ENCODE data around the gene ADAMTS12. TPM values are rescaled to one million over a fixed set of nuclear protein-coding genes. Genes with fewer than 3 reads are reported as not detected.
A peak's percentile ranks its signal among the peaks of the same experiment; 100 is the strongest.

ADAMTS12 gene
- polyA plus RNA-seq, 3 donors: 13.5 to 18.0 (median 15.8) TPM

DNA sequence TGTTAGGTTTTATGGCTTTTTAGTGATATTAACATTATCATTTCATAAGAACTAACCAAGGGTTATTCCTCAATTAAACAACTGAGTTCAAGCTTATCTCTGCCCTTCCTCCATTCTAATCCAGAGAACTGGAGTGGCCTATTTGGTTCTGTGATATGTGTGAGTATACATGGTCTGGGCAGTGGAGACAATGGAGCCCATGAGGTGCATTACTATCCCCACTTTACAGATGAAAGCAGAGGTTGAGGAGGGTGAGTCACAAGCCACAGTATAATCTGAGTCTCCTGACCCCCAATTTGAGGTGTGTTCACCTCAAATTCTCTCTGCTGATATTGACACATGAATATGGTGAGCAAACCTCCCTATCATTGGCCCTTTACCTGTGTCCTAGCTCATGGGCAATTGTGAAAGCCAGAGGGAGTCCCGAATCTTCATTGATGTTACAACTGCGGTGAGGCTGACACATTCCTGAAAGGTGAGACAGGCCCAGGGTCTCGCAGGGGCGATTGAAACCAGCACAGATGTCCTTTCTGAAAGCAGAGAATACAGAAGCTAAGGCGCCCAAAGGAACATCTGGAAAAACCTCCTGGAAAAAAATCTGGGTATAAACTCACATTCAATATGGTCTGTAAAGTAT is 233.9 kb downstream of the ADAMTS12 start:
- no peak for DNase-seq

DNA sequence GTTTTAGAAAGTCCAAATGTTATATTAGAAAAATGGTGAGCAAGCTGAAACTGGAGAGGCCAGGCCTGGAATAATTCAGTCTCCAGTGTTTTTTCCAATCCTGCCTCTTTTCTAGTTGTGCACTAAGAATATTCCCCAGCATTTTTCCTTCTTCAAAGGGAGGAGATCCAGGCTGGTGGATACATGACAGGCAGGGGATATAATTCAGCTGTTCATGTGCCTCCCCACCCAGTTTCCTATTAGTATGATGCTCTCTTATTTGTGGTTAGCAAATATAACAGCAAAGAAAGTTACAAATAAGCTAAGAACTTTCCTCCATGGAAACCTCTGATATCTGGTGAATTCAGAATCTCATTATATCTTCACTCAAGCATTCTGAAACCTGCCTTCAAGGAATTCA is 234.6 kb downstream of the ADAMTS12 start:
- DNase-seq: no peak

GRCh38 chr5:33650911-33651310 is 240.9 kb downstream of the ADAMTS12 start:
- DNase-seq: no peak

DNA sequence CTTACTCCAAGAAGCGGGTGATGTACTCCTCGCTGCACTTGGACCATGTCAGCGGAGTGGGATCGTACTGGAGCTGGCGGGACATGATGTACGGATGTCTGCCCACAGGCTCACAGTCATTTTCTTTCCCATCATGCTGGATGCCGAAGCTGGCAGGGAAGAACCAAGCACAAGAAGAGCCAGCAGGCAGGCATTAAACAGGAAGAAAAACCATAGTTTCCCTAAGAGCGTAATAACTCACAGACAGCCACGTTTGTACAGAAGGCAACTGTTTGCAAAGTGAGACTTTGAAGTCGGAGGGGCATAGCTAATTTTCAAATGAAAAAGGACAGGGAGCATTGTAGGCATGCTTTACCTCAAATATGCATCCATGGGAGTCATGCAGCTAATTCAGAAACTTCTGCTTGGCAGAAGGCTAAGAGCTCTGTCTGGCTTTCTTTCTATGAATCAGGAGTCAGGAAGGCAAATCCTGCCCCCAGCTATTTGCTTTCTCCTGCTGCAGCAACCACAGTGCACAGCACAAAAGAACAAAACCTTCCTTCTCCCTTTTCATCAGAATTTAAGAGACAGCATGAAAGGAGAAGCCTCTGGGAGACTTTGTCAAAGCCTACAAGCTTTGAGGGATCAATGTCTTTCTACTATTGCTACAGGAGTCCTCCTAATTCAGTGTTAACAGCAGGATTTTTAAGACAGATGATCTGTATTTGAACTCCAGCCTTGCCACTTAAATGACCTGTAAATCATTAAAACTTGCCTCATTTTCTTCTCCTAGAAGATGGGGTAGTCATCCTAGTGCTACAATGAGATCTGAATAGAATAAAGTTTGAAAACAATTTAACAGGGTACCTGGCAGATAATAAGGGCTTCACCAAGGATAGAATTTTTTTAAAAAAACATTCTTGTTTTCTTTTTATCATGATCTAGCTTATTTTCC is 242.0 kb downstream of the ADAMTS12 start:
- DNase-seq: no peak

DNA sequence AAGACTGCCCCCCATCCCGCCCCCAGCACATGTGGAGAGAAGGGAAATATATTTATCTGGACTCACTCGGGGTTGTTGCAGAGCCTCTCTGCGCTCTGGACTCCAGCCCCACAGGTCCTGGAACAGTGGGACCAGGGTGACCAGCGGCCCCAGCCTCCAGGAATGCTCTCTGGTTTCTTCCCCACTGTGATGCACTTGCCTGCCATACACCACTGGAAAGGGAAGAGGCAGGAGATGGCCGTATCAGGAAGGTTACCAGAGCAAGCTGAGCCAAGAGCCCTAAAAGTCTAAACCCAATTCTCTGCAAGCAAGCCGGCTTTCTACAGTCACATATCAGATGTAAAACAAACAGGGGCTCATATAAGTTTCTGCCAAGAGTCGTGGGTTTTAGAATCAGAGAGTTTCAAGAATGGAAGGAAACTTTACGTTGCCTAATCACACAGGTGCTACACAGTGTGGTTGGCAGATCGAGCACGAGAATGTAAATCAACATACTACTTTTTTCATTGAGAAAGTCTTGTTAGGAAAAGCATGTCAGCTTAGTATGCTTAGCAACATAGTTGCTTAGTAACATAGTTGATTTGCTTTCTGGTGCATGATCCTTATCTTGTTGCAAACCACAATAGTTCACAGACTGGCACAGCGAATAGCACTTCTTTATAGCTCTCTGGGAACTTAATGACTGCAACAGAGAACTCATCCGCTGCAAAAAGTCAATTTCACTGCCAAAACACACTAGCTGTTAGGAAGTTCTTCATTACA is 249.9 kb downstream of the ADAMTS12 start:
- DNase-seq: peak; percentile 8

DNA sequence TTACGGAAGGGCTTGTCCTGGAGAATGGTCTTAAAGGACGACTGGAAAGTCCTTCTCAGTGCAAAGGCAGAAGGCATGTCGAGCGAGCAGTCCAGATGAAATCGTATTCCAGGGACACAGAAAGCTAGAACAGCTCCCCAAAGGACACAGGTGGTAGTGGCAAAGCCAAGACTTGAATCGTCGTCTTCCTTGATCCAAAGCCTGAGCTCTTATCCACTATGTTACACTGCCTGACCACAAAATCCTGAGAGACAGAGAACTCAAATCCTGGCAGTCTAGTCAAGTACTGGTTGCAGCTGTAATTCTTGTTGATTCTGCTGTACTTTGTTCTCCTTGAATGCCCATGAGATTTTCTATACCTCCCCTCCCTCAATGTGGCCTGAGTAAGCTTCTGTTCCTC is 252.3 kb downstream of the ADAMTS12 start:
- DNase-seq: no peak

DNA sequence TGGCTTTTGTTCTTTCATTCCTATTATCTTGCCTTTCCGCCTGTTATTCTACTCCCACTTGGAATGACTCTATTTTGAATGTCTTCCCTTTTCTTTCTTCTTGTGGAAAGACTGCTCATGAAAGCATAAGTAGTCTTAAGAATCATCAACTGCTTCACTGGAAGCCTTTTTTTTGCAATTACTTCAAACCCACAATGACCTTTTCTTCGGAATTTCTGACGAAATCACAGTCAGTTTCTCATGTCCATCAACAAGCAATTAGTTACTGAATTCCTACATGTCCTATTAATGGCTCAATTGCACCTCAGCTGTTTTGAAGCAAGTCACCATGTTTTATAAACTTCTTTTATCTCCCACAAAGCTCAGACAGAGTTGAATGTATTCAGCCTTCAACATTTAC is 254.8 kb downstream of the ADAMTS12 start:
- DNase-seq: no peak

- no peak for DNase-seq
Observed at GRCh38 chr5:33635582-33635981, 256.2 kb downstream of the ADAMTS12 start.

DNA sequence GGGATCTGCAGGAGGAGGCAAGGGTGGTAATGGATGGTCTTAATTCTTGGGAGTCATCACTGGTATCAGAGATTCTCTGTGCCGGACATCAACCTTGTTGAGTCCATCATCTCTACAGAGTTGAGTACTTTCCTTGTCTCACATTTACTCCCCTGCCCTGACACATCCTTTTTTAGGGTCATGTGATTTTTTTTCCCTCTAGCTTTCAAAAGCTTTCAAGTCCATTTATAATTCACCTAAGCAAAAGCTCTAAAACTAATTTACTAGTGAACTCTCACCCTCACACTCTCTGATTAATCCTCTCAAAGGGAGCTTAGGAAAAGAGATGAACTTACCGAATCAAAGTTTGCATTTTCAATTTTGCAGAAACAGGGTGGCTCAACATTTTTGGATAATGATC is 258.1 kb downstream of the ADAMTS12 start:
- no peak for DNase-seq

- no peak for DNase-seq
Observed at GRCh38 chr5:33631786-33632185, 260.0 kb downstream of the ADAMTS12 start.

DNA sequence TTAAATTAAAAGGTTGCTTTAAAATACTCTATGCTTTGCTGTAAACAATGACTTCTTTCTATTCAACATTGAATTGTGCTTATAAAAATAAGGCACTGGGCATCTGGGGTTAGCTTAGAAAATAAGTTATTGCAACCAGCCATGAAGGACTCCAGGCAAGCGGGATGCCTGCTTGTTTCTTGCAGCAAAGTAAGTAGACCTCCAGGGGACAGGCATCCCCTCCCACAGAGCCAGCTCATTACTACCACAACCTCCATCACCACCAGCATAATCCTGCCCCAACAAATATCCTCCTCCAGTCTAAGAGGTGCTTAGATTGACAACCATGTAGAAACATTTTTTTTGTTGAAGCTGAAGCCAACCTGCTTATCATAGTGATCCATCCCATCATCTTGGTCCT is 260.7 kb downstream of the ADAMTS12 start:
- no peak for DNase-seq

DNA sequence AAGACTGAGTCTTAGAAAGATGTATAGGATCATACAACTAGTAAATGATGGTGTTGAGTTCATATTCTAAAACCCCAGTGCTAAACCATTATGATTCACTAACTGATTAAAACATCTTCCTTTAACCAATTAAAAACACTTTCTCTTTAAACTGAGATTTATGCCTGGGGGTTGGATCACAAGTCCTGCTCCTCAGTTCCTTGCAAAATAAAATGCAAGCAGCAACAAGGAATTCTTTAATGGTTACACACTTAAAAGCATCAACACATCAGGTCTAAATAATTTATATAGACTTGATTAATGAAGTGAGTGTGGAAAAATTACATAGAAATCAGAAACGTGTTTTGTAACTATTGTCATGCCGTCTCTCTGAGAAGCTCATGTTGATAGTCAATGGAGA is 261.8 kb downstream of the ADAMTS12 start:
- no peak for DNase-seq

GRCh38 chr5:33628796-33629195 is 263.0 kb downstream of the ADAMTS12 start:
- no peak for DNase-seq

- DNase-seq: no peak
Observed at GRCh38 chr5:33621514-33621913, 270.3 kb downstream of the ADAMTS12 start.

- DNase-seq: no peak
Observed at GRCh38 chr5:33614039-33614438, 277.8 kb downstream of the ADAMTS12 start.

DNA sequence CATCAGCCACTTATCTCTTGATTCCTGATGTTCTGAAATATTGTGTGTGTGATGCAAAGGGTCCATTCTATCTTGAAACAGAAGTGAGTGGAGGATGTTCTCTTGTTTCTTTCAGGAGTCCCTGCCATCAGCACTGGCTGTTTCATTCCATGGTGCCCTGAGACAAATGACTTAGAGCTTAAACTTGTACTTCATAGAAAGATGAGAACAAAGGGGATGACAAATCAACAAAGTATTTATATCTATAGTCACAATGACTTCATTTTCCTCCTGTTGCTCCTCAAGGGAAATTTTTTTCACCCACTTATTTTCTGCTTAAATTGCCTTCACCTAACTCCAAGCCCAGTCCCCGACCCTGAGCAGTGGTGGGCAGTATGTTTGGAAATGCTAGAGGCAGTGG is 279.4 kb downstream of the ADAMTS12 start:
- DNase-seq: no peak

GRCh38 chr5:33611877-33612276 is 279.9 kb downstream of the ADAMTS12 start:
- no peak for DNase-seq

DNA sequence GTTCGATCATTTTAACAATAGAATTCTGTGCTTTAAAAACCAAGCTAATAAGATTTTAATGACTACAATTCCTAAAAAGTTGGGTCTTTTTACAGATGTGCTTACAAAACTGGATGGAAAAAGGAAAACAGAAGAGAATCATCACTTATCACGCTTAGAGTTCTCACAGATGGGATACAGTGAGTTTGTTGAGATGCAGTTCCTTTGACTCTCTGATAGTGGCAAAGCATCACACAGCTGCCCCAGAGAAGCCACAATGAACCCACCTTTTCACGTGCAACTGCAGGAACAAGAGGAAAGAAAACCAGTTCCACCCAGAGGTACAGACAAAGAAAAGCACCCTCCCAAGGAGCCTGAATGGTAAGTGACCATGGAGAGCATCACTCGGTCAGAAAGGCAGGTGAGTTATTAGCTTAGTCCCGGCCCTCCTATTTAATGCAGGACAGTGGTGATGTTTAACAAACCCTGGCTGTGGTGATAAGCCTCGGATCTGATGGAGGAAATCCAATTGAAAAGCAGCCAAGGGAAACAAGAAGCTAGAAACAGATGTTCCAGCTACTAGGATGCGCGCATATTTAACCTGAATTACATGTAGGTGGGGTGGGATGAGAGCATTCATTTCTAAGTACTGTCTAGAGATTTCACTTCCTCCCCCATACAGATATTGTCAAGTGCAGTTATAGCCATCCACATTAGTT is 283.3 kb downstream of the ADAMTS12 start:
- DNase-seq: no peak

DNA sequence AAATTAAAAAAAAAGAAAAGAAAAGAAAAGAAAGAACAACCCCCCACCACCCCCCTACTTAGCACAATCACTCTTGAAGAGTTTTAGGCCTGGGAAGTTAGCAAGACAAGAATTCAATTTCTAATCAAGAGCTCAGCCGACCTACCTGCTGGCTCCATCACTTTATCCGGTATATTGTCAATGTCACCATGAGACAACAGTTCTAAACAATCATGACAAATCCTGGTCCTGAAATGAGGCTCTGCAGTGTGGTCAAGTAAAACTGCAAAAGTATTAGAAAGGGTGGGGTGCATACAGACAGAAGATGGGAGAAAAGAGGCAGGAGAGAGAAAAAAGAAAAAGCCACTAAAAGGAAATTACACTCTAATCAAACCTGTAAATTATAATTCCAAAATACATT is 287.3 kb downstream of the ADAMTS12 start:
- DNase-seq: no peak

GRCh38 chr5:33601881-33602280 is 289.9 kb downstream of the ADAMTS12 start:
- peak; percentile 71 for DNase-seq

- DNase-seq: no peak
Observed at GRCh38 chr5:33595303-33595702, 296.5 kb downstream of the ADAMTS12 start.

- no peak for DNase-seq
Observed at GRCh38 chr5:33594006-33594405, 297.8 kb downstream of the ADAMTS12 start.

Data from renal pelvis (tissue), 4 donors.